CD4-positive, alpha-beta memory T cell (primary cell): ENCODE measurements around the gene KLHL20. TPM values are rescaled to one million over a fixed set of nuclear protein-coding genes. Genes with fewer than 3 reads are reported as not detected.
"Not testable (repeated sequence)": the region's sequence is repeated elsewhere in the genome, so short reads cannot be mapped to it uniquely, and the experiment has no call there.

Experiments used
- CTCF ChIA-PET: fragments of 350-600 bp; sonication (Branson Sonifier 250); formaldehyde crosslinking; loops from one replicate; lab custom pipeline; 2021; ENCODE audit warnings: inconsistent platforms; ENCODE audit not compliant: partially characterized antibody; lab: Charles Lee
- POLR2A ChIA-PET: fragments of 350-600 bp; sonication (Branson Sonifier 250); formaldehyde crosslinking; loops from one replicate; lab custom pipeline; 2021; ENCODE audit not compliant: partially characterized antibody; lab: Charles Lee
- DNase-seq, 5 donors: peaks; one replicate each; pipeline versions ENCODE4 v3.0.0 to v3.0.0-alpha.2; 2020 to 2022; ENCODE audit warnings: mixed read lengths in 1 of 5
- H3K27ac ChIP-seq: one replicate; pipeline ENCODE4 v1.7.0; 2013; ENCODE audit warnings: low read depth, low read length
- H3K27me3 ChIP-seq: 2 replicates; pipeline ENCODE4 v1.7.0; 2013; ENCODE audit warnings: mild to moderate bottlenecking, low read length, moderate library complexity; ENCODE audit not compliant: insufficient read depth
- H3K36me3 ChIP-seq: 2 replicates; pipeline ENCODE4 v1.7.0; 2013; ENCODE audit warnings: mild to moderate bottlenecking, low read length, moderate library complexity; ENCODE audit not compliant: insufficient read depth
- H3K4me1 ChIP-seq: 2 replicates; pipeline ENCODE4 v1.7.0; 2013; ENCODE audit warnings: mild to moderate bottlenecking, low read length, moderate library complexity; ENCODE audit not compliant: insufficient read depth
- H3K4me3 ChIP-seq, 2 donors: one replicate each; pipeline ENCODE4 v1.7.0; 2013; ENCODE audit warnings: low read length in 2 of 2, mild to moderate bottlenecking in 1 of 2
- H3K9me3 ChIP-seq, 2 donors: one replicate each; pipeline ENCODE4 v1.7.0; 2013; ENCODE audit warnings: low read length in 2 of 2, control low read depth in 1 of 2; ENCODE audit not compliant: control insufficient read depth in 1 of 2
- H3K27ac Mint-ChIP-seq, 7 donors: one replicate each; pipeline ENCODE4 v1.8.0; 2020 to 2021; ENCODE audit warnings: mixed read lengths in 7 of 7, mild to moderate bottlenecking in 6 of 7, inconsistent platforms in 3 of 7, moderate library complexity in 3 of 7
- H3K27me3 Mint-ChIP-seq, 2 donors: one replicate each; pipeline ENCODE4 v1.8.0; 2020 to 2021; ENCODE audit warnings: mixed read lengths in 2 of 2
- H3K36me3 Mint-ChIP-seq, 2 donors: one replicate each; pipeline ENCODE4 v1.8.0; 2020 to 2021; ENCODE audit warnings: mixed read lengths in 2 of 2, inconsistent platforms in 1 of 2, mild to moderate bottlenecking in 1 of 2
- H3K4me1 Mint-ChIP-seq, 4 donors: one replicate each; pipeline ENCODE4 v1.8.0; 2020 to 2021; ENCODE audit warnings: mixed read lengths in 4 of 4, mild to moderate bottlenecking in 1 of 4
- H3K4me3 Mint-ChIP-seq, 8 donors: one replicate each; pipeline ENCODE4 v1.8.0; 2020 to 2021; ENCODE audit warnings: mixed read lengths in 8 of 8, mild to moderate bottlenecking in 7 of 8, moderate library complexity in 6 of 8, inconsistent platforms in 3 of 8
- H3K9me3 Mint-ChIP-seq, 8 donors: one replicate each; pipeline ENCODE4 v1.8.0; 2020 to 2021; ENCODE audit warnings: mixed read lengths in 8 of 8, mild to moderate bottlenecking in 5 of 8, inconsistent platforms in 3 of 8, moderate library complexity in 1 of 8
- intact Hi-C: fragments of 100-400 bp; cut with micrococcal nuclease; formaldehyde crosslinking; loops from one replicate; pipeline ENCODE4 v1.15.1; 2023
- polyA plus RNA-seq, 2 donors: library from polyadenylated mRNA; unstranded; fragments of 300-500 nt; fragmentation: Illumina TruSeq; gene quantifications; one replicate each; pipeline ENCODE4 v1.2.3, GENCODE V29; 2021
- total RNA-seq, 2 experiments: library from RNA; stranded (reverse); gene quantifications; one replicate each; pipeline ENCODE4 v1.2.3, GENCODE V29; 2021

The KLHL20 gene
- total and polyA plus RNA-seq, 4 experiments from 2014 or later, result 24.5 to 43.9 (median 33.9) TPM

DNA sequence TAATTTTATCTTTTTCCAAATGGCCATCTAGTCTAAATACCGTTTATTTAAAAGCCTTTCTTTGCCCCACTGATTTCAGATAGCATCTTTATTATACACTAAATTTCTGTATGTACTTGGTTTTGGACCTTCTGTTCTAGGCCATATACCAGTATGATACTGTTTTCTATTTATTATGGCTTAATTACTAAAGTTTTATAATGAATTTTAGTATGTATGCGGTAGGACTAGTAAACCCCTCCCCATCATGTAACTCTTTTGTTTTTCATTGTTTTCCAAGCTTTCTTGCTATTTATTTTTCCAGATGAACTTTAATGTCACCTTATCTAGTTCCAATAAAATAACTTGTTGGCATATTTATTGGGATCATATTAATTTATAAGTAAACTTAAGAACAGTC, 29.9 kb downstream of the KLHL20 start:
- POLR2A ChIA-PET, result no interaction called here
- Mint-ChIP-seq H3K27me3 (no peaks in the 10 kb centered on the region), H3K27ac (no peak overlapping the region), H3K4me1 (peaks cover 17 to 56% (median 30%) of the 10 kb centered on the region in 4 donors), H3K36me3 (peaks cover 45 to 49% of the 10 kb centered on the region in 2 donors), H3K9me3 (no peaks in the 10 kb centered on the region), H3K4me3 (no peak overlapping the region)
- Histone ChIP-seq H3K36me3 (no peaks in the 10 kb centered on the region), H3K4me3 (no peak overlapping the region), H3K9me3 (no peaks in the 10 kb centered on the region), H3K4me1 (no peaks in the 10 kb centered on the region), H3K27ac (no peak overlapping the region), H3K27me3 (no peaks in the 10 kb centered on the region)
- CTCF ChIA-PET, result interaction anchor here (1.4 kb wide), 1 partner anchor 23 kb away, joined by 3 read pairs; no protein-coding TSS in a partner anchor
- intact Hi-C loops, result no loop called here
- no peak for DNase-seq

DNA sequence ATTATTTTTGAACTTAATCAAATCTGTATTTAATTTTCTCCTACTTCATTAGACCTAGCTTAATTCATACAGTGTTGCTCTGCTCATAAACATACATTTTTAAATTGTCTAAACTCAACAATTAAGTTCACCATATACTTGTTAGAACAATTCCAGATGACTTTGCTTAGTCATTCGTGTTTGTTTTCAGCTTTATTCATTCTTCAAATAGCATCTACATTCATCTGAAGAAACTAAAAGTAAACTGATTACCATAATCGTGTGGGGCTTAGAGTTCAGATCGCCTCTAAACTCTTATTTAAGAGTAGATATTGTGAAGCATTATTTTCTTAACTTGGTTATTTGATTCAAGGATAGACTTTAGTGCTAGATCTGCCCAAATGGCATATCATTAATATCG, 34.4 kb downstream of the KLHL20 start:
- Histone ChIP-seq H3K36me3 (peaks cover 23% of the 10 kb centered on the region), H3K9me3 (no peaks in the 10 kb centered on the region), H3K4me3 (no peak overlapping the region), H3K27ac (no peak overlapping the region), H3K4me1 (no peaks in the 10 kb centered on the region), H3K27me3 (no peaks in the 10 kb centered on the region)
- H3K9me3 Mint-ChIP-seq, result no peaks in the 10 kb centered on the region
- ChIA-PET CTCF (no interaction called here), POLR2A (interaction anchor here (1.4 kb wide), 1 partner anchor 34 kb away, joined by 3 read pairs; no protein-coding TSS in a partner anchor)
- H3K27ac Mint-ChIP-seq, result peak overlapping the region in 1 of 7 donors; percentile 65
- peak overlapping the region in 1 of 8 donors; percentile 41 for H3K4me3 Mint-ChIP-seq
- peaks cover 23 to 46% of the 10 kb centered on the region in 2 donors for H3K36me3 Mint-ChIP-seq
- intact Hi-C loops, result no loop called here
- H3K27me3 Mint-ChIP-seq, result no peaks in the 10 kb centered on the region
- peaks cover 11 to 29% (median 16%) of the 10 kb centered on the region in 4 donors for H3K4me1 Mint-ChIP-seq
- no peak for DNase-seq

DNA sequence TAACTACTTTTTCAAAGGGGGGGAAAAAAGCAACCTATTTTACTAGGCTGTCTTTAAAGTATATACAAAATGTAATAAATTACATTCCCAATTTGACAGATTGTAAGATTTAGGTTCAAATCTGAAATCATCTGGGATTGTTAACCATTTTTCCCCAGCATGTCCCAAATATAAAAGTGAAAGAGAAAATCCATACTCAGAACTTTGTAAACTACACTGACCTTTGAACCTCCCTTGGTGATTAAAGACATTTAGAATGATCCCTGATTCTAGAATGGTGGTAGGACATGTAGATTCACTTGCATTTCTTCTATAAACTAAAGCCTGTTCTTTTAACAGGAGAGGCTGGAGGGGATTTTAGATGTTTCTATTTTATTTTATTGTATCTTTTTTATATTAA, 39.0 kb downstream of the KLHL20 start:
- Histone ChIP-seq H3K27me3 (no peaks in the 10 kb centered on the region), H3K27ac (no peak overlapping the region), H3K4me3 (no peak overlapping the region), H3K36me3 (peaks cover 60% of the 10 kb centered on the region), H3K4me1 (no peaks in the 10 kb centered on the region), H3K9me3 (no peaks in the 10 kb centered on the region)
- H3K9me3 Mint-ChIP-seq, result no peaks in the 10 kb centered on the region
- intact Hi-C loops, result no loop called here
- H3K36me3 Mint-ChIP-seq, result peaks cover 38 to 79% of the 10 kb centered on the region in 2 donors
- ChIA-PET CTCF (interaction anchor here (0.7 kb wide), 1 partner anchor 190 kb away, joined by 3 read pairs; no protein-coding TSS in a partner anchor), POLR2A (no interaction called here)
- no peaks in the 10 kb centered on the region for H3K27me3 Mint-ChIP-seq
- H3K4me1 Mint-ChIP-seq, result peaks cover 0 to 5% (median 0%) of the 10 kb centered on the region in 4 donors
- H3K27ac Mint-ChIP-seq, result no peak overlapping the region
- no peak overlapping the region for H3K4me3 Mint-ChIP-seq
- no peak for DNase-seq

DNA sequence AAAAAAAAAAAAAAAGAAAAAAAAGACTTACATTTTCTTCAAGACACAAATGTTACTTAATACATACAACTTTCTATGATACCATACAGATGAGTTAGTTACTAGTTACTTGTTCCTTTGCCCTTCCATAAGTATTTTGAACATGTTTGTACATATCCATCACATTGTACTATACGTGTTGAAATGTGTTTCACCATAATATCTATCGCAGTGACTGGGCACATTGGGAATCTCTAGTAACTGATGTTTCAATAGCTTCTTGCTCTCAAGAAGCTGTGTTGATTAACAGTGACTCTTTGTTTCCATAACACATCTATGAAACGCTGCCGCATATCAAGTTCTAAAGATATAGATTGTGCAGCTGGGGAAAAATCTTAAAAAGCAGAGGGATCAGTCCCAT, 42.9 kb downstream of the KLHL20 start:
- Histone ChIP-seq H3K4me1 (no peaks in the 10 kb centered on the region), H3K27me3 (no peaks in the 10 kb centered on the region), H3K27ac (no peak overlapping the region), H3K36me3 (peaks cover 52% of the 10 kb centered on the region), H3K9me3 (no peaks in the 10 kb centered on the region), H3K4me3 (no peak overlapping the region)
- ChIA-PET POLR2A (interaction anchor here (0.6 kb wide), 1 partner anchor 8 kb away, joined by 3 read pairs; no protein-coding TSS in a partner anchor), CTCF (no interaction called here)
- H3K36me3 Mint-ChIP-seq, result peaks cover 64 to 79% of the 10 kb centered on the region in 2 donors
- peaks cover 0 to 12% (median under 1%) of the 10 kb centered on the region in 8 donors for H3K9me3 Mint-ChIP-seq
- H3K4me1 Mint-ChIP-seq, result peaks cover 0 to 4% (median 3%) of the 10 kb centered on the region in 4 donors
- no peak overlapping the region for H3K4me3 Mint-ChIP-seq
- intact Hi-C loops, result no loop called here
- H3K27me3 Mint-ChIP-seq, result no peaks in the 10 kb centered on the region
- DNase-seq, result no peak
- no peak overlapping the region for H3K27ac Mint-ChIP-seq

DNA sequence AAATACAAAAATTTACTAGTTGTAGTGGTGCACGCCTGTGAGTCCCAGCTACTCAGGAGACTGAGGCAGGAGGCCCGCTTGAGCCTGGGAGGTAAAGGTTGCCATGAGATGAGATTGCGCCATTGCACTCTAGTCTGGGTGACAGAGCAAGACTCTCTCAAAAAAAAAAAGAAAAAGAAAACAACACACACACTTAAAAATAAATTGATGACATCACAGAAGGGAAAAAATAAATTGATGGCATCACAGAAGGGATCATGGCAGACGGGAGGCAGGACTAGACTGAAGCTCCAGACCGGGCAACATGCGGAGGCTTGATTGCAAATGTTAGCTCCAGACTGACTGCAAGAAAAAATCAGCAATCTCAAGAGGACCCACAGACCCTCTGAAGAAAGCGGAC, 43.3 kb downstream of the KLHL20 start:
- CTCF ChIA-PET, result no interaction called here

DNA sequence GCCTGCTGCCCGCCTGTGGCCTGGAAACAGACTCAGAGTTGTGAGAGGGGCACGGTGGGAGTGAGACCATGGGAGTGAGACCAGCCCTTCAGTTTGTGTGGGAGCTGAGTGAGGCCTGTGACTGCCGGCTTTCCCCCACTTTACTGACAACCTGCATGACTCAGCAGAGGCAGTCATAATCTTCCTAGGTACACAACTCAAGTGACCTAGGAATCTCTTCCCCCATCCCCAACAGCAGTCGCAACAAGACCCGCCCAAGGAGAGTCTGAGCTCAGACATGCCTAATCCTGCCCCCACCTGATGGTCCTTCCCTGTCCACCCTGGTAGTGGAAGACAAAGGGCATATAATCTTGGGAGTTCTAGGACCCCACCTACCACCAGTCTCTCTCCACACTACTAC, 44.2 kb downstream of the KLHL20 start:
- CTCF ChIA-PET, result no interaction called here
- Mint-ChIP-seq H3K27me3 (no peaks in the 10 kb centered on the region), H3K27ac (peak overlapping the region in 1 of 7 donors; percentile 55), H3K4me1 (peaks cover 0 to 4% (median 3%) of the 10 kb centered on the region in 4 donors), H3K36me3 (peaks cover 71 to 80% of the 10 kb centered on the region in 2 donors), H3K9me3 (peaks cover 0 to 20% (median 6%) of the 10 kb centered on the region in 8 donors), H3K4me3 (no peak overlapping the region)
- Histone ChIP-seq H3K4me1 (no peaks in the 10 kb centered on the region), H3K27ac (no peak overlapping the region), H3K27me3 (no peaks in the 10 kb centered on the region), H3K4me3 (no peak overlapping the region), H3K36me3 (peaks cover 40% of the 10 kb centered on the region), H3K9me3 (no peaks in the 10 kb centered on the region)
- no peak for DNase-seq
- POLR2A ChIA-PET, result no interaction called here
- intact Hi-C loops, result no loop called here

More for the DNA sequence above, 43.3 kb downstream of the KLHL20 start:
- Histone ChIP-seq H3K4me3 (no peak overlapping the region), H3K27me3 (no peaks in the 10 kb centered on the region), H3K36me3 (peaks cover 48% of the 10 kb centered on the region), H3K27ac (no peak overlapping the region), H3K9me3 (no peaks in the 10 kb centered on the region), H3K4me1 (no peaks in the 10 kb centered on the region)
- no peak overlapping the region for H3K4me3 Mint-ChIP-seq
- H3K27me3 Mint-ChIP-seq, result no peaks in the 10 kb centered on the region
- peaks cover 0 to 4% (median 3%) of the 10 kb centered on the region in 4 donors for H3K4me1 Mint-ChIP-seq
- H3K36me3 Mint-ChIP-seq, result peaks cover 67 to 80% of the 10 kb centered on the region in 2 donors
- H3K27ac Mint-ChIP-seq, result no peak overlapping the region
- POLR2A ChIA-PET, result interaction anchor here (0.6 kb wide), 1 partner anchor 8 kb away, joined by 3 read pairs; no protein-coding TSS in a partner anchor
- no peak for DNase-seq
- intact Hi-C loops, result no loop called here
- H3K9me3 Mint-ChIP-seq, result peaks cover 0 to 15% (median 2%) of the 10 kb centered on the region in 8 donors

DNA sequence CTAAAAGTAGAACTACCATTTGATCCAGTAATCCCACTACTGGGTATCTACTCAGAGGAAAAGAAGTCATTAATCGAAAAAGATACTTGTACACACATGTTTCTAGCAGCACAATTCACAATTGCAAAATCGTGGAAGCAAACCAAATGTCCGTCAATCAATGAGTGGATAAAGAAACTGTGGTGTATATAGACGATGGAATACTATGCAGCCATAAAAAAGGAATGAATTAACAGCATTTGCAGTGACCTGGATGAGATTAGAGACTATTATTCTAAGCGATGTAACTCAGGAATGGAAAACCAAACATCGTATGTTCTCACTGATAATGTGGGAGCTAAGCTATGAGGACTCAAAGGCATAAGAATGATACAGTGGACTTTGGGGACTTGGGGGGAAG, 49.5 kb downstream of the KLHL20 start:
- POLR2A ChIA-PET, H3K27ac ChIP-seq, CTCF ChIA-PET, DNase-seq, H3K4me3 ChIP-seq, H3K9me3 ChIP-seq, H3K27me3 ChIP-seq, H3K36me3 ChIP-seq, H3K4me1 ChIP-seq, intact Hi-C loops, H3K27me3 Mint-ChIP-seq: not testable (repeated sequence)
- Mint-ChIP-seq H3K9me3 (peaks cover 0 to 20% (median 6%) of the 10 kb centered on the region in 8 donors), H3K4me3 (peak overlapping the region in 1 of 8 donors; percentile 62), H3K4me1 (peaks cover 11 to 19% (median 15%) of the 10 kb centered on the region in 4 donors), H3K27ac (peak overlapping the region in 1 of 7 donors; percentile 37), H3K36me3 (peaks cover 55 to 61% of the 10 kb centered on the region in 2 donors)
